SIG-M5 treated with dmso at 0.1 percent for 504 hours (cell line): ENCODE results near the gene CDH23.

Experiments used
- DNase-seq: peaks from one replicate; lab custom pipeline; 2025; ENCODE audit not compliant: unreplicated experiment; lab: John Stamatoyannopoulos, UW

The CDH23 gene

GRCh38 chr10:71437537-71438092, 40.9 kb downstream of the CDH23 start:
- no peak for DNase-seq

DNA sequence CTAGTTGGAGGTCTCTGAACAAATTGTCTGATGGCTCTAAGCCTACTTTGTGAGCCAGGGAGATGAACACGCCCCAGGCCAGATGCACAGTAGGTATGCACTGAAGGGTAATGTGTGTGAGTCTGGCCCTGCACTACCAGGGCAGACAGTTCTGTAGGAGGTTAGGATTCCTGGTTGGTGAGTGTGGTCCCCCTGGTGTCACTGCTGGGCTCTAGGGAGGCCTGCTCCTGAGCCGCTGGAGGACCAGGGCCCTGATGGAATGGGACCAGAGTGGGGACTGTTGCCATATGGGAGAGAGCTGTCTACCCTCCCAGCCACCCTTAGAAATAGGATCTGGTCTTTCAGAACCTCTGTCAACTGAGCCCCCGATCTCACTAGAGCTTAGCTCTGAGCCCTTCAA, 42.0 kb downstream of the CDH23 start:
- no peak for DNase-seq

- no peak for DNase-seq
Measured at GRCh38 chr10:71439670-71440425, 43.1 kb downstream of the CDH23 start.

DNA sequence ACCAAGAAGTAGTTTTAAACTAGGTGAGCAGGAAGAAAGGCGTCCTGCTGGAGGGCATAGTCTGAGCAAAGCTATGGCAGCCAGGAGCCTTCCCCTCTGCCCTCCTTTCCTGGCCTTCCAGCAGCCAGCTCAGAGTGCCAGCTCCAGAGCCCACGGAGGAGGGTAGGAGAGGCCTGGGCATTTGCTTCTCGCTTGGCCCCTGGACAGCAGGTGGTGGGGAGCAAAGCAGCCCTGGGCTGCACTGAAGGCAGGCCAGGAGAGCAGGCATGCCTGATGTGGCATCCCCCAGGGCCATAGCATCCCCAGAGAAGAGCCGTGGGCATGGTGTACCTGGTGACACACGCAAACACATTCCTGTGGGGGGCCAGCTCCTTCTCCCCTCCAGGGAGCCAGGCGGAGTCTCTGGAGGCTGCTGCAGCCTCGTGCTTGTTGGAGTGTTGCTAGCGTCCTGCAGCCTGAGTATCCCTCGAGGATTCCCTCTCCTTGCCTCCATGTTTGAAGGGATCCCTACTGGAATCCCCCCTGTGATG, 43.9 kb downstream of the CDH23 start:
- DNase-seq = no peak

DNA sequence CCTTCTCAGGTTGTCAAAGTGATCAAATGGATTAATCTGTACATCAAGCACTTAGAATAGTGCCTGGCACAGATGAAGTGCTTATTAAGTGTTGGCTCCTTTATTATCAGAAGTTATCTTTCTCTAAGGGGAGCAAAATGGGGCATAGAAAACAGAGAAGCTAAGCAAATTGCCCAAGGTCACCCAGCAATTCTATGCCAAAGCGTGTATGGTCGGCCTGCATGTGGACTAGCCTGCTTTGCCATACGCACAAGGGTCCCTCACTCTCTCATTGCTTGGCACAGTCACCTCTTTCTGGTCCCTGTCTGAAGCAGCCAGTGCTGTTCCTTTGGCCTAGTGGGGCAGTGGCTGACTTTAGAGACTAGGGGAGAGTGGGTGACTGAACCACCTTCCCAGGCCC, 45.3 kb downstream of the CDH23 start:
- DNase-seq = no peak

DNA sequence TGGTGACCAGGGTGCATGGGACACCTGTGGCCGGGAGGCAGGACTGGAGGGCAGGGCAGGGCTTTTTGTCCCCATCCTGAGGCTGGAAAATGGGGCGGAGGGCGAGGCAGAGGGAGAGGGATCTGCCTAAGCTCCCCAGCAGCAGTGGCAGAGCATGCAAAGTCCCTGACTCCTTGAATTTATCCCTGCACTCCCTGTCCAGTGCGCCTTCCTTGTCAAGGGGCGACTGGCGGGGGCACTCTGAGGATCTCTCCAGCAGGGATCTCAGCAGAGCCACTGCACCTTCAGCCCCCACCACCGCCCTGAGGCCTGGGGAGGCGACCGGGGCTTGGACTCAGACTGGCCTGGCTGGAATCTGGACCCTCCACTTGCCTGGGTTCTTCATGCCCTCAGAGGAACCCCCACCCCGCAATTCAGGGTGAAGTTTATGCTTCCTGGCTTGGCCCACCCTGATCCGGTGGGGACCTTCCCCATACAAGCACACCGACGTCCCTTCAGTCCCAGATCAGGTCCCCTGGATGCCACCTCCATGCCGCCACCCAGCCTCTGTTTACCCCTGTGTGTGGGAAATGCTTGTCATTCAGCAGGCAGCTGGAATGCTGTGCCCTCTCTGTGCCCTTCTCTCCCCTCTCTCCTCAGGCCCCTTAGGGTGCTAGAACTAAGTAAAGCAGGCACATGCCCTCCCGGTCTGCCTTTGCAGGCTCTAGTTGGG, 46.3 kb downstream of the CDH23 start:
- DNase-seq = no peak

DNA sequence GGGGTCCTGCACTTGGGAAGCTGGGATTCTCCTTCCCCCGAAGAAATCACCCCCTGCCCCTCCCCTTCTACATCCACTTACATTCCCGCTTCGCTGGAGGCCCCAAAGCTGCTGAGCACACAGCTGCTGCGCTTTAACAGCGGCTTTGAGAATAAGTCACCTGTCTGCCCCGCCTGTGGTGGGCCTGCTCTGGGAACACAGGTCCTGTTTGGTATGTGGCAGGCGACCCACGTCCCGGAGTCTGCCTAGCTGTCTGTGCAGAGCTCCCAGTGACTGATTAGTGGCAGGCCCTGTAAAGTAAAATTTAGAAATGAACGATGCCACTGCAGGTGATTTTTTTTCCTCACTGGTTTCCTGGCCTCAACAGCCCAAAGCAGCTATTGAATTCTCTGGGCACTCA, 47.0 kb downstream of the CDH23 start:
- no peak for DNase-seq

- DNase-seq = no peak
Measured at GRCh38 chr10:71444284-71445054, 47.7 kb downstream of the CDH23 start.

- no peak for DNase-seq
Measured at GRCh38 chr10:71447676-71448075, 51.0 kb downstream of the CDH23 start.

- no peak for DNase-seq
Measured at GRCh38 chr10:71448146-71448545, 51.4 kb downstream of the CDH23 start.

GRCh38 chr10:71449026-71449425, 52.3 kb downstream of the CDH23 start:
- no peak for DNase-seq

GRCh38 chr10:71451754-71452153, 55.0 kb downstream of the CDH23 start:
- no peak for DNase-seq

DNA sequence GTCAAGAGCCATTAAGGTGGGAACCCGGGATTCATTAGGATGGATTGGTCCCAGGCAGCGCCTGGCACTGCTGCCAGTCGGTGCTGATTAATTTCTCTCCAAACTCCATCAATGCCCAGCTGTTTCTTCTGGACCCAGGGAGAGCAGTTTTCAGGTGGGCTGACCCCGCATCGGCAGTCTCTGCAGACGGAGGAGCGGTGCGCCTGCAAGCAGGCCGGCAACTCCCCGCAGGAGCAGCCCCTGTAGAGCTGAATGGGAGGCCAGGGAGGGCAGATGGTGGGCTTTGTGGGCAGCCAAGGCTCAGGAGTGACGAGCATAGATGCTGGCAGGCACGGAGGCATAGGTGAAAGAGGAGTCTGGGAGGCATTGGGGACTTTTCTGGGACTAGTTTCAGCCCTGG, 56.5 kb downstream of the CDH23 start:
- no peak for DNase-seq

DNA sequence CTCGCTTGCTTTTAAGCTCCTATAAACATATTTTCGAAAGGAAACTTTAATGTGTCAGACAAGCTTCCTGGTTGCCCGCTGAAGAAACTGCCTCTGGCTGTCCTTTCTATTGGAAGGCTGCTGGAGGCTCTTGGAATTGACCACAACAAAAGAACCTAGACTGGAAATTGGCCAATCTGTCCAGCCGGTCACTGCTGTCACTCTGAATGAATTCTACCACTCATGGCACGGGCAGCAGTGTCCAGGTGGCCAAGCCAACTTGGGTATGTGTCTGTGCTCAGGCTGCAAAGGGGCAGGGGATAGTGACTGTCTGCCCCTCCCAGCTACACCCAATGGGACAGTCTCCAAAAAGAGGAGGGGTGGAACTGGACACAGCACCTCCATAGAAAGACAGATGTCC, 57.6 kb downstream of the CDH23 start:
- DNase-seq = no peak

GRCh38 chr10:71455035-71455434, 58.3 kb downstream of the CDH23 start:
- DNase-seq = no peak

DNA sequence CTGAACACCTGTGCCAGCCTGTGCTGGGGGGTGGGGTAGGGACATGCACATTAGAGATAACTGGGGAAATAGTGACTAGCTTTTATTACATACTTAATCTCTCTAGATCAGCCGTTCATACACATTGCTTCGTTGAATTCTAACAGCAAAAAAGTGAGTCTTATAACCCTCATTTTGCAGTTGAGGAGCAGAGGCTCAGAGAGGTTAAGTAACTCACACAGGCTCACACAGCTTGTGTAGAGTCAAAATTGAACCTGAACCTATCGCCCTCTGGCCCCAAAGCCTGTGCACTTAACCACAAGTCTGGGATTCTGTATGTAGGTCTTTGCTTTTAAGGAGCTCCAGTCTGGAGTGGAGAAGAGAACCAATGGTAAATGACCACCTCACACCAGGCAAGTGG, 59.9 kb downstream of the CDH23 start:
- DNase-seq = no peak

DNA sequence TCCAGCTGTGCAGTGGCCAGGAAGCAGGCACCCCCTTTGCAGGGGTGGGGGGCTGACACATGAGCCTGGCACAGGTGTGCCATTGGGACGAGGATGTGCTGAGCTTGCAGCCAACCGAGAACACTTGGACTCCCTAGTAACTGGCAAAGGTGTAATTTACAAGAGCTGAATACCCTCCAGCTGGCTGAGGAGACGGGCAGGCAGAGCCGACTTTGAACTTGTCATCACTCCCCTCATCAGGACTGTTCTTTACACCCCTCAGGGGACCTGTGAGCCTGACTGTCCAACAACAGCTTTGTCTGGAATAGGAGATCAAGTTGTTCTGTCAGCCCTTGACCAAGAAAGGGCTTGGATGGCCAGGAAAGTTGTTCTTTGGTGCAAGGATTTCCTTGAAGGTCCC, 61.2 kb downstream of the CDH23 start:
- no peak for DNase-seq

DNA sequence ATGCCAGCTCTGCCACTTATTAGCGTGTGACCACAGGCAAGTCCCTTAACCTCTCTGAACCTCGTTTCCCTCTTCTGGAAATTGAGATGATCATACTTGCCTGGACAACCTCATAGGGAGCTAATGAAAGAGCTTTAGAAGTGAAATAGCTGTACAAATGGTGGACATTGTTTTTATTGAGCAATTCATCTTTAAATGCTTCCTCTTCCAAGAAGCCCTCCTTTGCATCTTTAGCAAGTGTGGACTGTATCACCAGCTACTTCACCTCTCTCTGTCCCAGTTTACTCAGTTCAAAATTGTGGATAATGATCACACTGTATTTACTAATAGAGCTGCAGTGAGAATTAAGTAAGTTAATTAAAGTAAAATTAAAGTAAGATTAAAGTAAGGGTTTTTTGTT, 61.7 kb downstream of the CDH23 start:
- no peak for DNase-seq

GRCh38 chr10:71459513-71459912, 62.8 kb downstream of the CDH23 start:
- DNase-seq = no peak

- no peak for DNase-seq
Measured at GRCh38 chr10:71460615-71461014, 63.9 kb downstream of the CDH23 start.

- no peak for DNase-seq
Measured at GRCh38 chr10:71461457-71461856, 64.7 kb downstream of the CDH23 start.
